ENCODE data around the gene FXR2.

DNA sequence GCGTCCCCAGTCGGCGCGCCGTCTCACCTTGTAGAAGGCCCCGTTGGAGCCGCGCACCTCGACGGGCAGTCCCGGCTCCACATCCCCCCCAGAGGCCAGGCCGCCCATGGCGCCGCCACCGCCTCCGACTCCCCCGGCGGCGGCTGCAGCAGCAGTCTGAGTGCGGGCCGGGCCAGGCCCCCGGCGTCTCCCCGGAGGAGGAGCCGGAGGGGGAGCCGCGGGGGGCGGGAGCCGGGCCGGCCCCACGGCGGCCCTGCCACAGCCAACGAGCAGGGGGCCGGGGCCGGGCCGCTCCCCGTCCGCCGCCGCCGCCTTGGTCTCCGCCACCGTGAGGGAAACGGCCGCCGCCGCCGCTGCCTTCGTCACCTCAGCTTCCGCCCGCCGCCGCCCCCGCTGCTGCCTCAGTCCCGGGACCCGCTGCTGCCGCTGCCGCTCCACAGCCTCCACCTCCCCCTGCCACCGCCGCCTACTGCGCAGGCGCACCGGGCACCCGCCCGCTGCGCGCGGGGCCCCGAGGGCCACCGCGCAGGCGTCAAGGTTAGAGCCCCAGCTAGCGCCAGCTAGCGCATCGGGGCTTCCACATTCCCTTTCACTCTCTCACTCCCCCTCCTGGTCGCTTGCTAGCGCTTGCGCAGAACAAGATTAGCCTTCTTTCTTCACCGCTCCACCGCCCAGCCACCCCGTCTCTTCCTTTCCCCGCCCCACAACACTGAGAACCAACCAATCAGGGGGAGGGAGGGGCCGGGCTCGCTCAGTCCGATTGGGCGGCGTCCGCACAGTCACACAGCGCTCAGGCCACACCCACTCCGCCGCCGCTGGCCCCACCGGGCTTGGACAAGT lies at the start of gene FXR2:
- TF ChIP-seq, protein P1, sequence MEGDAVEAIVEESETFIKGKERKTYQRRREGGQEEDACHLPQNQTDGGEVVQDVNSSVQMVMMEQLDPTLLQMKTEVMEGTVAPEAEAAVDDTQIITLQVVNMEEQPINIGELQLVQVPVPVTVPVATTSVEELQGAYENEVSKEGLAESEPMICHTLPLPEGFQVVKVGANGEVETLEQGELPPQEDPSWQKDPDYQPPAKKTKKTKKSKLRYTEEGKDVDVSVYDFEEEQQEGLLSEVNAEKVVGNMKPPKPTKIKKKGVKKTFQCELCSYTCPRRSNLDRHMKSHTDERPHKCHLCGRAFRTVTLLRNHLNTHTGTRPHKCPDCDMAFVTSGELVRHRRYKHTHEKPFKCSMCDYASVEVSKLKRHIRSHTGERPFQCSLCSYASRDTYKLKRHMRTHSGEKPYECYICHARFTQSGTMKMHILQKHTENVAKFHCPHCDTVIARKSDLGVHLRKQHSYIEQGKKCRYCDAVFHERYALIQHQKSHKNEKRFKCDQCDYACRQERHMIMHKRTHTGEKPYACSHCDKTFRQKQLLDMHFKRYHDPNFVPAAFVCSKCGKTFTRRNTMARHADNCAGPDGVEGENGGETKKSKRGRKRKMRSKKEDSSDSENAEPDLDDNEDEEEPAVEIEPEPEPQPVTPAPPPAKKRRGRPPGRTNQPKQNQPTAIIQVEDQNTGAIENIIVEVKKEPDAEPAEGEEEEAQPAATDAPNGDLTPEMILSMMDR (IDR thresholded peaks at IDR 0.05): peak; percentile 52 to 76 (median 72)
- TF ChIP-seq POLR2A (IDR thresholded peaks at IDR 0.05): peak; percentile 89 to 95
